Lower lobe of right lung (tissue), 2 donors: ENCODE measurements around the gene MED13L. TPM values are rescaled to one million over a fixed set of nuclear protein-coding genes. Genes with fewer than 3 reads are reported as not detected.
A peak's percentile ranks its signal among the peaks of the same experiment; 100 is the strongest.

Source experiments
- ATAC-seq, 2 donors: fragments of 200-7000 bp; cut with Tn5 transposase; one replicate each; pipeline ENCODE4 v1.9.1; 2020 to 2022; ENCODE audit warnings: mild to moderate bottlenecking in 2 of 2, moderate library complexity in 2 of 2
- DNase-seq: peaks from one replicate; pipeline ENCODE4 v3.0.0-alpha.2; 2020
- H3K27ac ChIP-seq: fragments of 200-600 bp; one replicate; pipeline ENCODE4 v1.8.0; 2022
- H3K27me3 ChIP-seq: fragments of 200-600 bp; one replicate; pipeline ENCODE4 v1.8.0; 2022; ENCODE audit warnings: low read depth
- H3K36me3 ChIP-seq: fragments of 200-600 bp; one replicate; pipeline ENCODE4 v1.8.0; 2022; ENCODE audit warnings: mild to moderate bottlenecking
- H3K4me1 ChIP-seq: fragments of 200-600 bp; one replicate; pipeline ENCODE4 v1.8.0; 2022
- H3K4me3 ChIP-seq: fragments of 200-600 bp; one replicate; pipeline ENCODE4 v1.8.0; 2022; ENCODE audit warnings: mild to moderate bottlenecking
- H3K9me3 ChIP-seq: fragments of 200-600 bp; one replicate; pipeline ENCODE4 v1.8.0; 2022
- intact Hi-C: fragments of 100-400 bp; cut with DNase I; formaldehyde crosslinking; loops from one replicate; pipeline ENCODE4 v1.11.0; 2022
- total RNA-seq: library from RNA; stranded (reverse); fragmentation: NEBNext Ultra II Directional; extraction: Animal tissue kit (Norgen Biotek cat#: 25700); gene quantifications from one replicate; pipeline ENCODE4 v1.2.1, GENCODE V29; 2021
- TF ChIP-seq, protein P1 (sequence below): fragments of 200-600 bp; IDR thresholded peaks from one replicate; pipeline ENCODE4 v1.8.0; 2022; ENCODE audit warnings: antibody characterized with exemption, mild to moderate bottlenecking
- donor health status: DM: no; HTN: yes; CAD: no; lungs with severe emphysema.

The MED13L gene
- total RNA-seq, 1 donor from 2014 or later = 148 TPM

DNA sequence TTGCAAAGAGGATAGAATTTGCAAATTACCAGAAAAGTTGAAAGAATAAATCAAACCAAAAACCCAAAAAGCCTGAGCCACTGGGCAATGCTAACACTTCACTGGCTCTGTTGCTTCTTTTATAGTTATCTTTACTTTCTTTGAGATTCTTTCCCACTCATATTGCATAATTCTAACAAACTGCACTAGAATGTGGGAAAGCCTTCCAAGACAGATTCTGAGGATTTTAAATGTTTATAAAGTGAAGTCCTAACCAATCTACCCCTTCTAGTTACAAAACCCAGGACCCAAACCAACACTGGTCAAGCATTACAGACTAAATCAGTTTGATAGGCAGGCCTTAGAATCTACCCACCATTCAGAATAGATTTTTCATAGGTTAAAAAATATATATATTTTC is 150.9 kb downstream of the MED13L start:
- intact Hi-C loops = no loop called here
- TF ChIP-seq, protein P1, sequence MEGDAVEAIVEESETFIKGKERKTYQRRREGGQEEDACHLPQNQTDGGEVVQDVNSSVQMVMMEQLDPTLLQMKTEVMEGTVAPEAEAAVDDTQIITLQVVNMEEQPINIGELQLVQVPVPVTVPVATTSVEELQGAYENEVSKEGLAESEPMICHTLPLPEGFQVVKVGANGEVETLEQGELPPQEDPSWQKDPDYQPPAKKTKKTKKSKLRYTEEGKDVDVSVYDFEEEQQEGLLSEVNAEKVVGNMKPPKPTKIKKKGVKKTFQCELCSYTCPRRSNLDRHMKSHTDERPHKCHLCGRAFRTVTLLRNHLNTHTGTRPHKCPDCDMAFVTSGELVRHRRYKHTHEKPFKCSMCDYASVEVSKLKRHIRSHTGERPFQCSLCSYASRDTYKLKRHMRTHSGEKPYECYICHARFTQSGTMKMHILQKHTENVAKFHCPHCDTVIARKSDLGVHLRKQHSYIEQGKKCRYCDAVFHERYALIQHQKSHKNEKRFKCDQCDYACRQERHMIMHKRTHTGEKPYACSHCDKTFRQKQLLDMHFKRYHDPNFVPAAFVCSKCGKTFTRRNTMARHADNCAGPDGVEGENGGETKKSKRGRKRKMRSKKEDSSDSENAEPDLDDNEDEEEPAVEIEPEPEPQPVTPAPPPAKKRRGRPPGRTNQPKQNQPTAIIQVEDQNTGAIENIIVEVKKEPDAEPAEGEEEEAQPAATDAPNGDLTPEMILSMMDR = no peak
- DNase-seq (no peak), ATAC-seq (peak in 1 of 2 donors; percentile 19)
- H3K4me1 ChIP-seq = peaks cover 69% of the 10 kb centered on the region
- no peaks in the 10 kb centered on the region for H3K9me3 ChIP-seq
- no peaks in the 10 kb centered on the region for H3K27me3 ChIP-seq
- no peak overlapping the region for H3K4me3 ChIP-seq
- H3K36me3 ChIP-seq = no peaks in the 10 kb centered on the region
- H3K27ac ChIP-seq = no peak overlapping the region

DNA sequence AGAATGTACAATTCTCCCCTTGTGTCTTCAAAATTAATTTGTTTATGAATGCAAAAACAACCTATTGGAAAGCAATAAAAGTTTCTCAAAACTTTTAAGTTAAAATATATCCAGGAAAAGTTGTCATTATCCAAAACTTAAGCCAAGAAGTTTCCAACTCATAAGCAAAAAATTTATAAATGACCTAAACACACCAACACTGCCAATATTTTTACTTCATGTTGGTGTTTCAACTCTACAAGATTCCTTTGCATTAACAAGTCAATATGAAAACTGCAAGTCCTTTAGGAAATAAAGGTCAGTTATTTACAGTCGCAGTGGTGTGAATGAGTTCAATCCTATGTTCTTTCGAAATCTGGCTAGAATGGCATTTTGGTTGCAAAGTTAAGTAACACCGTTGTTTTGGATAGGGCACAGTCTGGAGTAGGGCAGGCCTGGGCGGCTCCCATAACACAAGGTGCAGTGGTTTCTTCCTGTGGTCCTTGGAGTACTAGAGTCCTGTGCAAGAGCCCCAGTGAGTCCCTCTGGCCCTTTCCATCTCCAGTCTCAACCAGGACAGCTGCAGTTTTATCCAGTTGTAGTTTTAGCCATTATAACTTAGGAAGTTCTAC is 151.4 kb downstream of the MED13L start:
- Histone ChIP-seq H3K36me3 (no peaks in the 10 kb centered on the region), H3K27ac (no peak overlapping the region), H3K4me3 (no peak overlapping the region), H3K27me3 (no peaks in the 10 kb centered on the region), H3K4me1 (peaks cover 69% of the 10 kb centered on the region), H3K9me3 (no peaks in the 10 kb centered on the region)
- TF ChIP-seq, protein P1 = no peak
- intact Hi-C loops = no loop called here
- peak; percentile 66 to 73 for ATAC-seq
- DNase-seq = peak; percentile 49

DNA sequence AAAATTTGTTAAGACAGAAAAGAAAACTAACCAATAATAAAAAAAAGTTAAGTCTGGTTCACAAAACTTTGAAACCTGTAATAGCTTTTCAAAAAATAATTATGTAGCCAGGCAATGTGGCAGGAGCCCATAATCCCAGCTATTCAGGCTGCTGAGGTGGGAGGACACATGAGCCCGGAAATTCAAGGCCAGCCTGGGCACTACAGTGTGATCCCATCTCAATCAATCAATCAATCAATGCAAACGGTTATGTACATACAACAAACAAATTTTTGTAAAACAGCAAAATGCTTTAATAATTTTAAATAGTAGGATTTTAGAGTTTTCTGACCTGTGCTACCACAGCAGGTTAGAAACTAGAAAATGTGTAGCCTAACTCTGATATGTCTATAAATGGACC is 152.4 kb downstream of the MED13L start:
- H3K4me3 ChIP-seq = no peak overlapping the region
- TF ChIP-seq, protein P1 = no peak
- DNase-seq (no peak), ATAC-seq (no peak)
- H3K4me1 ChIP-seq = peaks cover 65% of the 10 kb centered on the region
- no peaks in the 10 kb centered on the region for H3K9me3 ChIP-seq
- H3K27me3 ChIP-seq = no peaks in the 10 kb centered on the region
- intact Hi-C loops = no loop called here
- H3K36me3 ChIP-seq = no peaks in the 10 kb centered on the region
- H3K27ac ChIP-seq = no peak overlapping the region

DNA sequence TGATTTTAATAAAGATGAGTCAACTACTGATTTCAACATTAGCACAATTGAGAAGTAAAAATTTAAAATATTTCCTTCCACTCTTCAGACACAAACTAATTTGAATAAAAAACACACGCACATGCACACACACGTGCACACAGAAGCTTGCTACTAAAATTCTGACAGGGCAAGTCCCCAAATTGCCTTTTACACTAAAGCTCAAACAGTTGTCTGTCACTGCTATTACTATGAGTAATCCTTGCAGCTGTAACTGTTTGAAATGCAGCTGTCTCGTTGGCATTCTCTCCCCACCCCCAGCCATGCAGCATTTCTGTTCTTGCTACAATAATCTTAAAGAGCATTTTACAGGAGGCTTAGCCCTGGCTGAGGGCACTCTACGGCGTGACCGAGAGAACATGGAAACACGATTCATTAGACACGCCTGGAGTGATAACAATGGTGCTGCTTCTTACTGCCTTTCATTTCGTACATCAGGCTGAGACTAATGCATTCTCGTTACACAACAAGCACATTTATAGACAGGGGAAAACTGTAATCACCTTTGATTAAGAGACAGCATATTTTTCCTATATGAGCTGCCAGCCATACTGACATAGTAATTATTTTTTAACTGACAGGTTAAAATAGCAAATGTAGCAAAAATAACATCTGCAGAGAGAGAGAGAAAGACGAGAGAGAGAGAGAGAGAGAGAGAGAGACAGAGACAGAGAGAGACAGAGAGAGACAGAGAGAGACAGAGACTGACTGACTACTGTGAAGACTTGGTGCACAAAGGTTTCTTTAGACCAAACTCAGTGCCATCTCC is 153.8 kb downstream of the MED13L start:
- Histone ChIP-seq H3K4me3 (peak overlapping the region; percentile 12), H3K27ac (no peak overlapping the region), H3K27me3 (no peaks in the 10 kb centered on the region), H3K4me1 (peaks cover 69% of the 10 kb centered on the region), H3K9me3 (no peaks in the 10 kb centered on the region), H3K36me3 (no peaks in the 10 kb centered on the region)
- DNase-seq = peak; percentile 48
- TF ChIP-seq, protein P1 = no peak
- peak; percentile 68 to 72 for ATAC-seq
- intact Hi-C loops = no loop called here

DNA sequence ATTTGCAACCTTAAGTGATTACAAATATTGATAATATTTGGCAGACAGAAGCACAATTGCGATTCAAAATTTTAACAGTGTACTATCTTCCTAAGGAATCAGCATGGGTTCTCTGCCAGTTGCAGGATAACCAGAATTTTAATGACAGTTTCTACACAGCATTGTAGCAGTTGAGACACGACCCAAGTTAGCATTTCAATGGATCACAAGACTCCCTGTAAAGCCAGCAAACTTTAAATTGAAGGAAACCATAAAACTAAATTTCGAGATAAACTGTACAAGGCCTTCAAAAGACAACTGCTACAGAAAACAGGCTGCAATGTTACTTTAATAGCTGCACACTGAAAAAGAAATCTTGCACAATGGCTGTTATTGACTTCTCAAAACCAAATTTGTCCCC is 154.9 kb downstream of the MED13L start:
- intact Hi-C loops = no loop called here
- DNase-seq = no peak
- ATAC-seq = no peak
- Histone ChIP-seq H3K27me3 (no peaks in the 10 kb centered on the region), H3K9me3 (no peaks in the 10 kb centered on the region), H3K4me3 (no peak overlapping the region), H3K36me3 (no peaks in the 10 kb centered on the region), H3K27ac (no peak overlapping the region), H3K4me1 (peaks cover 64% of the 10 kb centered on the region)
- TF ChIP-seq, protein P1 = no peak
